Gastroesophageal sphincter (tissue), 4 donors: Measurements from ENCODE around the gene SPACA1. TPM values are rescaled to one million over a fixed set of nuclear protein-coding genes. Genes with fewer than 3 reads are reported as not detected.

ENCODE experiments used
- ATAC-seq: fragments of 150-250 bp; one replicate; pipeline ENCODE4 v1.9.1; 2016; ENCODE audit warnings: mild to moderate bottlenecking, moderate library complexity
- H3K27ac ChIP-seq, 4 donors: fragments of 200-600 bp; sonication (generic) in 3 of 4; 1 replicate in 3 of 4; 2 replicates in 1 of 4; pipeline ENCODE4 v1.5.1; 2016 to 2019
- H3K27me3 ChIP-seq: fragments of 200-600 bp; sonication (generic); one replicate; pipeline ENCODE4 v1.5.1; 2019
- H3K36me3 ChIP-seq, 2 donors: fragments of 200-600 bp; sonication (generic); one replicate each; pipeline ENCODE4 v1.5.1; 2019; ENCODE audit warnings: control low read depth in 1 of 2
- H3K4me1 ChIP-seq, 3 donors: fragments of 200-600 bp; sonication (generic); 1 replicate in 2 of 3; 2 replicates in 1 of 3; pipeline ENCODE4 v1.5.1; 2016 to 2019; ENCODE audit warnings: control low read depth in 2 of 3
- H3K4me3 ChIP-seq, 2 donors: fragments of 200-600 bp; sonication (generic); one replicate each; pipeline ENCODE4 v1.5.1; 2019; ENCODE audit warnings: mild to moderate bottlenecking in 1 of 2, moderate library complexity in 1 of 2
- H3K9me3 ChIP-seq, 3 donors: fragments of 200-600 bp; sonication (generic); one replicate each; pipeline ENCODE4 v1.5.1; 2017 to 2019; ENCODE audit warnings: control low read depth in 2 of 3
- EP300 ChIP-seq: sonication (generic); formaldehyde crosslinking; IDR thresholded peaks from one replicate; pipeline ENCODE4 v1.6.1; 2017; ENCODE audit warnings: antibody characterized with exemption, mild to moderate bottlenecking
- POLR2A ChIP-seq, 2 donors: fragments of 450-650 bp; IDR thresholded peaks; one replicate each; pipeline ENCODE4 v1.6.1; 2017; ENCODE audit warnings: antibody characterized with exemption in 2 of 2, mild to moderate bottlenecking in 2 of 2, moderate library complexity in 1 of 2
- POLR2AphosphoS5 ChIP-seq: sonication (generic); formaldehyde crosslinking; IDR thresholded peaks from one replicate; pipeline ENCODE4 v1.6.1; 2017; ENCODE audit warnings: antibody characterized with exemption
- WGBS, 2 donors: methylation state at CpG; one replicate each; pipeline ENCODE4 v1.1.5; 2018; ENCODE audit warnings: low coverage in 1 of 2; 5-methylcytosine and 5-hydroxymethylcytosine counted together
- total RNA-seq, 4 donors: library from RNA; depleted of rRNA; stranded (reverse); fragments of >200 nt; gene quantifications; one replicate each; pipeline ENCODE4 v1.1.0, GENCODE V29; 2016
- TF ChIP-seq, protein P1 (sequence below), 4 experiments: fragments of 200-600 bp in 2 of 4; fragments of 450-650 bp in 2 of 4; sonication (generic) in 1 of 4; IDR thresholded peaks; one replicate each; pipeline ENCODE4 v1.5.1; 2017 to 2019; ENCODE audit warnings: antibody characterized with exemption in 4 of 4, mild to moderate bottlenecking in 2 of 4, moderate library complexity in 2 of 4

SPACA1 gene
- total RNA-seq, 4 donors from 2014 or later, result not detected

- H3K4me1 ChIP-seq, result no peaks in the 10 kb centered on the region
- H3K9me3 ChIP-seq, result peaks cover 0 to 45% (median 3%) of the 10 kb centered on the region in 3 donors
- no peaks in the 10 kb centered on the region for H3K27me3 ChIP-seq
- no peak for ATAC-seq
- TF ChIP-seq POLR2AphosphoS5, result no peak
- TF ChIP-seq POLR2A (IDR thresholded peaks at IDR 0.05), result no peak
- TF ChIP-seq, protein P1, sequence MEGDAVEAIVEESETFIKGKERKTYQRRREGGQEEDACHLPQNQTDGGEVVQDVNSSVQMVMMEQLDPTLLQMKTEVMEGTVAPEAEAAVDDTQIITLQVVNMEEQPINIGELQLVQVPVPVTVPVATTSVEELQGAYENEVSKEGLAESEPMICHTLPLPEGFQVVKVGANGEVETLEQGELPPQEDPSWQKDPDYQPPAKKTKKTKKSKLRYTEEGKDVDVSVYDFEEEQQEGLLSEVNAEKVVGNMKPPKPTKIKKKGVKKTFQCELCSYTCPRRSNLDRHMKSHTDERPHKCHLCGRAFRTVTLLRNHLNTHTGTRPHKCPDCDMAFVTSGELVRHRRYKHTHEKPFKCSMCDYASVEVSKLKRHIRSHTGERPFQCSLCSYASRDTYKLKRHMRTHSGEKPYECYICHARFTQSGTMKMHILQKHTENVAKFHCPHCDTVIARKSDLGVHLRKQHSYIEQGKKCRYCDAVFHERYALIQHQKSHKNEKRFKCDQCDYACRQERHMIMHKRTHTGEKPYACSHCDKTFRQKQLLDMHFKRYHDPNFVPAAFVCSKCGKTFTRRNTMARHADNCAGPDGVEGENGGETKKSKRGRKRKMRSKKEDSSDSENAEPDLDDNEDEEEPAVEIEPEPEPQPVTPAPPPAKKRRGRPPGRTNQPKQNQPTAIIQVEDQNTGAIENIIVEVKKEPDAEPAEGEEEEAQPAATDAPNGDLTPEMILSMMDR (IDR thresholded peaks at IDR 0.05), result no peak
- no peak for TF ChIP-seq EP300
- no peak overlapping the region for H3K27ac ChIP-seq
- WGBS, 2 donors, result 75 to 100% methylated on average over 1 of the region's 1 CpG
- no peaks in the 10 kb centered on the region for H3K36me3 ChIP-seq
- no peak overlapping the region for H3K4me3 ChIP-seq
Observed at GRCh38 chr6:88031550-88031949, 16.1 kb upstream of the SPACA1 start.

DNA sequence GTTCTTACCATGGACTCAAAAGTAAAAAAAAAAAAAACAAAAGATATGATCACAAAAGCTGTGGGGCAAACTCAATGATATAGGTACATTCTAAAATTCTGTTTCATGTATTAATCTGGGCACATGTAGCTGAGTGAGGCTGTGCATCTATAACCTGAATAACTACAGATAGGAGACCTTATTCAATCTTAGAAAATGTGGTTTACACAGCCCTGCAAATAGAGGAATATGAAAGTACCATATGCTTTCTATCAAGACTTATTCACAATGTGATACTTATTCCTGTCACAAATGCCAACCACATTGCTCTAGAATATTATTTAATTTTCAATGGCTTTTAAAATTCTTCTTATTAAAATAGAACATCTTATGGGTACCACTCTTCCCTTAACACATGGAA lies 3.1 kb upstream of the SPACA1 start:
- TF ChIP-seq POLR2A (IDR thresholded peaks at IDR 0.05), result no peak
- TF ChIP-seq EP300, result no peak
- no peak for TF ChIP-seq POLR2AphosphoS5
- TF ChIP-seq, protein P1 (IDR thresholded peaks at IDR 0.05), result no peak
- peaks cover 0 to 6% (median 0%) of the 10 kb centered on the region in 3 donors for H3K9me3 ChIP-seq
- no peak overlapping the region for H3K4me3 ChIP-seq
- ATAC-seq, result no peak
- H3K27ac ChIP-seq, result no peak overlapping the region
- no peaks in the 10 kb centered on the region for H3K4me1 ChIP-seq
- no peaks in the 10 kb centered on the region for H3K36me3 ChIP-seq
- peaks cover 15% of the 10 kb centered on the region for H3K27me3 ChIP-seq

- TF ChIP-seq, protein P1 (IDR thresholded peaks at IDR 0.05), result no peak
- Histone ChIP-seq H3K36me3 (no peaks in the 10 kb centered on the region), H3K9me3 (peaks cover 0 to 6% (median 0%) of the 10 kb centered on the region in 3 donors), H3K27ac (no peak overlapping the region), H3K27me3 (peaks cover 15% of the 10 kb centered on the region), H3K4me3 (no peak overlapping the region), H3K4me1 (no peaks in the 10 kb centered on the region)
- no peak for ATAC-seq
- 54 to 63% methylated on average over 1 of the region's 1 CpG for WGBS, 2 donors
Observed at GRCh38 chr6:88045521-88046136, 2.0 kb upstream of the SPACA1 start.

DNA sequence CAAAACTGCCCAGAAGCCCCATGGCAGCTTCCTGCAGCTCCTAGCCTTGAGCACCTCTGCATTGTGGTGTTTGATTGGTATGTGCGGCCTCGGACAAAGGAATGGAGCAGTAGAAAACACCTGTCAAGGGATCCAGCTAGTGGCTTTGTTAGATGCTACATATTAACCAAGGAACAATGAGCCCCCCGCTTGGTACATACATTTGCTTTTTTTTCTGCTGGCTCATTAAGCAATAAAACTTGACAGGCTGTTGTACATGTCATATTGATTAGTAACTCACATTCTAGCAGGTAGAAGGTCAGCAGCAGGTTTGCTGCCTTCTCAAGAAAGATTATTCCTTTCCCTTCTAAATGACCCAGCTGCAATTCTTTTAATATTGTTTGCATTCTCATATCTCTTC lies 937 bp downstream of the SPACA1 start:
- no peak overlapping the region for H3K27ac ChIP-seq
- H3K36me3 ChIP-seq, result no peaks in the 10 kb centered on the region
- ATAC-seq, result no peak
- no peaks in the 10 kb centered on the region for H3K4me1 ChIP-seq
- TF ChIP-seq POLR2AphosphoS5 (no peak), POLR2A (IDR thresholded peaks at IDR 0.05) (no peak), EP300 (no peak)
- TF ChIP-seq, protein P1 (IDR thresholded peaks at IDR 0.05), result no peak
- peaks cover 20% of the 10 kb centered on the region for H3K27me3 ChIP-seq
- no peak overlapping the region for H3K4me3 ChIP-seq
- peaks cover 0 to 6% (median 0%) of the 10 kb centered on the region in 3 donors for H3K9me3 ChIP-seq
- WGBS, 2 donors, result 79 to 88% methylated on average over 3 of the region's 3 CpGs

GRCh38 chr6:88050140-88050818 lies 2.6 kb downstream of the SPACA1 start:
- ATAC-seq, result no peak
- no peaks in the 10 kb centered on the region for H3K4me1 ChIP-seq
- TF ChIP-seq POLR2AphosphoS5, result no peak
- peaks cover 0 to 6% (median 0%) of the 10 kb centered on the region in 3 donors for H3K9me3 ChIP-seq
- H3K27me3 ChIP-seq, result peaks cover 20% of the 10 kb centered on the region
- WGBS, 2 donors, result 70 to 74% methylated on average over 4 of the region's 4 CpGs
- no peak overlapping the region for H3K27ac ChIP-seq
- no peak overlapping the region for H3K4me3 ChIP-seq
- no peaks in the 10 kb centered on the region for H3K36me3 ChIP-seq
